Cardiac muscle cell (in vitro differentiated cells and primary cell): ENCODE measurements around the gene SUPT6H. TPM values are rescaled to one million over a fixed set of nuclear protein-coding genes. Genes with fewer than 3 reads are reported as not detected.

Source experiments
- DNase-seq, 2 donors: peaks; one replicate each; pipeline versions ENCODE4 v3.0.0 to v3.0.0-alpha.2; 2010 to 2017; ENCODE audit warnings: low read depth in 1 of 2, low spot score in 1 of 2
- H3K27ac ChIP-seq: fragments of 200-600 bp; sonication (generic); 2 replicates; pipeline ENCODE4 v1.5.1; 2016
- H3K27me3 ChIP-seq: fragments of 200-600 bp; sonication (generic); 2 replicates; pipeline ENCODE4 v1.6.0; 2016; ENCODE audit warnings: control low read depth
- H3K36me3 ChIP-seq: fragments of 200-600 bp; sonication (generic); 2 replicates; pipeline ENCODE4 v1.5.1; 2016; ENCODE audit warnings: control low read depth
- H3K4me1 ChIP-seq: fragments of 200-600 bp; sonication (generic); 2 replicates; pipeline ENCODE4 v1.8.1; 2017; ENCODE audit warnings: low read depth, mild to moderate bottlenecking, mixed run types
- H3K4me3 ChIP-seq: fragments of 200-600 bp; sonication (generic); 2 replicates; pipeline ENCODE4 v1.5.1; 2016; ENCODE audit warnings: mild to moderate bottlenecking
- H3K9me3 ChIP-seq: fragments of 200-600 bp; sonication (generic); 2 replicates; pipeline ENCODE4 v1.5.1; 2017; ENCODE audit warnings: low read depth, mild to moderate bottlenecking, control low read depth
- CTCF ChIP-seq: IDR thresholded peaks from 2 replicates; pipeline ENCODE4 v1.5.1; 2012; ENCODE audit warnings: low read depth, mild to moderate bottlenecking, low read length
- polyA plus RNA-seq: library from polyadenylated mRNA; unstranded; fragments of >200 nt; fragmentation: Nextera tagmentation; extraction: Ambion mirVana; gene quantifications from 2 replicates; pipeline ENCODE4 v1.2.1, GENCODE V29; 2016
- total RNA-seq: library from RNA; depleted of rRNA; stranded (reverse); fragments of >200 nt; gene quantifications from 2 replicates; pipeline ENCODE4 v1.2.3, GENCODE V29; 2016

Gene SUPT6H
- total and polyA plus RNA-seq, 2 experiments from 2014 or later = 29.7 to 67.8 TPM

GRCh38 chr17:28751600-28752366 is 89.8 kb downstream of the SUPT6H start:
- no peaks in the 10 kb centered on the region for H3K4me1 ChIP-seq
- H3K27ac ChIP-seq = no peak overlapping the region
- peaks cover 24% of the 10 kb centered on the region for H3K36me3 ChIP-seq
- no peak for TF ChIP-seq CTCF
- H3K4me3 ChIP-seq = no peak overlapping the region
- H3K9me3 ChIP-seq = no peaks in the 10 kb centered on the region
- no peaks in the 10 kb centered on the region for H3K27me3 ChIP-seq
- DNase-seq = no peak

Other genes with a start within 250 kb of the SUPT6H start
- not detected in 2 replicates for gene SLC13A2, start 188.6 kb upstream of the SUPT6H start, total RNA-seq
- not detected in 2 replicates for gene SLC13A2, start 188.6 kb upstream of the SUPT6H start, polyA plus RNA-seq
- gene FOXN1, start 155.9 kb upstream of the SUPT6H start, total RNA-seq = 0.06 and 0.18 TPM in 2 replicates
- not detected in 2 replicates for gene FOXN1, start 155.9 kb upstream of the SUPT6H start, polyA plus RNA-seq
- 124 and 125 TPM in 2 replicates for gene UNC119, start 109.6 kb upstream of the SUPT6H start, total RNA-seq
- gene UNC119, start 109.6 kb upstream of the SUPT6H start, polyA plus RNA-seq = 73.3 and 101 TPM in 2 replicates
- gene PIGS, start 90.7 kb upstream of the SUPT6H start, total RNA-seq = 107 and 114 TPM in 2 replicates
- gene PIGS, start 90.7 kb upstream of the SUPT6H start, polyA plus RNA-seq = 121 and 122 TPM in 2 replicates
- 183 and 334 TPM in 2 replicates for gene ALDOC, start 85.3 kb upstream of the SUPT6H start, total RNA-seq
- 112 and 177 TPM in 2 replicates for gene ALDOC, start 85.3 kb upstream of the SUPT6H start, polyA plus RNA-seq
- gene SPAG5, start 63.2 kb upstream of the SUPT6H start, total RNA-seq = 9.8 and 52.7 TPM in 2 replicates
- gene SPAG5, start 63.2 kb upstream of the SUPT6H start, polyA plus RNA-seq = 27.0 and 84.6 TPM in 2 replicates
- 7.3 and 16.2 TPM in 2 replicates for gene RSKR, start 48.0 kb upstream of the SUPT6H start, total RNA-seq
- 2.8 and 3.5 TPM in 2 replicates for gene RSKR, start 48.0 kb upstream of the SUPT6H start, polyA plus RNA-seq
- gene BLTP2, start 17.0 kb upstream of the SUPT6H start, total RNA-seq = 67.3 and 89.0 TPM in 2 replicates
- gene BLTP2, start 17.0 kb upstream of the SUPT6H start, polyA plus RNA-seq = 49.2 and 49.9 TPM in 2 replicates
- gene SDF2, start 299 bp upstream of the SUPT6H start, total RNA-seq = 26.1 and 33.9 TPM in 2 replicates
- gene SDF2, start 299 bp upstream of the SUPT6H start, polyA plus RNA-seq = 69.0 and 85.7 TPM in 2 replicates
- gene PROCA1, start 49.7 kb downstream of the SUPT6H start, total RNA-seq = 19.4 and 44.8 TPM in 2 replicates
- gene PROCA1, start 49.7 kb downstream of the SUPT6H start, polyA plus RNA-seq = 7.8 and 11.1 TPM in 2 replicates
- gene RAB34, start 55.7 kb downstream of the SUPT6H start, total RNA-seq = 256 and 276 TPM in 2 replicates
- gene RAB34, start 55.7 kb downstream of the SUPT6H start, polyA plus RNA-seq = 177 and 186 TPM in 2 replicates
- gene RPL23A, start 57.8 kb downstream of the SUPT6H start, total RNA-seq = 332 and 489 TPM in 2 replicates
- gene RPL23A, start 57.8 kb downstream of the SUPT6H start, polyA plus RNA-seq = 944 and 1,028 TPM in 2 replicates
- gene TLCD1, start 64.0 kb downstream of the SUPT6H start, total RNA-seq = 3.0 and 7.8 TPM in 2 replicates
- 7.2 and 15.4 TPM in 2 replicates for gene TLCD1, start 64.0 kb downstream of the SUPT6H start, polyA plus RNA-seq
- gene NEK8, start 66.6 kb downstream of the SUPT6H start, total RNA-seq = 5.0 and 7.7 TPM in 2 replicates
- 9.0 and 13.6 TPM in 2 replicates for gene NEK8, start 66.6 kb downstream of the SUPT6H start, polyA plus RNA-seq
- 53.8 and 57.8 TPM in 2 replicates for gene TRAF4, start 81.8 kb downstream of the SUPT6H start, total RNA-seq
- 27.2 and 34.1 TPM in 2 replicates for gene TRAF4, start 81.8 kb downstream of the SUPT6H start, polyA plus RNA-seq
- gene FAM222B, start 180.6 kb downstream of the SUPT6H start, total RNA-seq = 19.4 and 25.5 TPM in 2 replicates
- gene FAM222B, start 180.6 kb downstream of the SUPT6H start, polyA plus RNA-seq = 30.3 and 34.1 TPM in 2 replicates
- 32.3 and 44.3 TPM in 2 replicates for gene ERAL1, start 192.8 kb downstream of the SUPT6H start, total RNA-seq
- gene ERAL1, start 192.8 kb downstream of the SUPT6H start, polyA plus RNA-seq = 75.2 and 77.1 TPM in 2 replicates
- gene FLOT2, start 235.5 kb downstream of the SUPT6H start, total RNA-seq = 102 and 110 TPM in 2 replicates
- gene FLOT2, start 235.5 kb downstream of the SUPT6H start, polyA plus RNA-seq = 145 and 158 TPM in 2 replicates
- 40.9 and 44.6 TPM in 2 replicates for gene DHRS13, start 240.9 kb downstream of the SUPT6H start, total RNA-seq
- gene DHRS13, start 240.9 kb downstream of the SUPT6H start, polyA plus RNA-seq = 28.1 and 35.4 TPM in 2 replicates